Naive thymus-derived CD4-positive, alpha-beta T cell (primary cell): ENCODE data around the gene FNIP2. TPM values are rescaled to one million over a fixed set of nuclear protein-coding genes. Genes with fewer than 3 reads are reported as not detected.
"Not testable (repeated sequence)": the region's sequence is repeated elsewhere in the genome, so short reads cannot be mapped to it uniquely, and the experiment has no call there.

Experiments
- ATAC-seq: fragments of 150-1000 bp; cut with Tn5 transposase; 2 replicates; pipeline ENCODE4 v1.10.0; 2021; ENCODE audit warnings: mild to moderate bottlenecking, moderate library complexity
- CTCF ChIA-PET: fragments of 350-600 bp; sonication (Branson Sonifier 250); formaldehyde crosslinking; loops from one replicate; lab custom pipeline; 2021; ENCODE audit warnings: antibody characterized with exemption; lab: Charles Lee
- POLR2A ChIA-PET: fragments of 350-600 bp; sonication (Branson Sonifier 250); formaldehyde crosslinking; loops from one replicate; lab custom pipeline; 2021; ENCODE audit warnings: antibody characterized with exemption, inconsistent platforms; lab: Charles Lee
- DNase-seq, 9 donors: peaks; one replicate each; pipeline versions ENCODE4 v3.0.0 to v3.0.0-alpha.2; 2020 to 2022; ENCODE audit warnings: mixed read lengths in 1 of 9
- H3K27ac ChIP-seq: one replicate; pipeline ENCODE4 v1.7.0; 2013; ENCODE audit warnings: mild to moderate bottlenecking, low read depth, low read length, moderate library complexity
- H3K27me3 ChIP-seq, 2 donors: one replicate each; pipeline ENCODE4 v1.7.0; 2013; ENCODE audit warnings: low read length in 2 of 2, mild to moderate bottlenecking in 2 of 2, moderate library complexity in 2 of 2; ENCODE audit not compliant: control insufficient read depth in 2 of 2, insufficient read depth in 2 of 2
- H3K36me3 ChIP-seq, 3 experiments: 1 replicate in 2 of 3; 2 replicates in 1 of 3; pipeline ENCODE4 v1.7.0; 2013; ENCODE audit warnings: low read length in 3 of 3, mild to moderate bottlenecking in 3 of 3, moderate library complexity in 1 of 3; ENCODE audit not compliant: insufficient read depth in 3 of 3, control insufficient read depth in 2 of 3
- H3K4me1 ChIP-seq, 2 donors: one replicate each; pipeline ENCODE4 v1.7.0; 2013; ENCODE audit warnings: low read length in 2 of 2, mild to moderate bottlenecking in 2 of 2, moderate library complexity in 1 of 2; ENCODE audit not compliant: control insufficient read depth in 2 of 2, insufficient read depth in 2 of 2
- H3K4me3 ChIP-seq: 2 replicates; pipeline ENCODE4 v1.7.0; 2013; ENCODE audit warnings: mild to moderate bottlenecking, low read length
- H3K9me3 ChIP-seq, 3 experiments: 1 replicate in 2 of 3; 2 replicates in 1 of 3; pipeline ENCODE4 v1.7.0; 2013; ENCODE audit warnings: low read length in 3 of 3; ENCODE audit not compliant: control insufficient read depth in 2 of 3
- H3K27ac Mint-ChIP-seq, 9 donors: one replicate each; pipeline ENCODE4 v1.8.0; 2020 to 2022; ENCODE audit warnings: mixed read lengths in 9 of 9, mild to moderate bottlenecking in 8 of 9, moderate library complexity in 5 of 9, inconsistent platforms in 2 of 9
- H3K27me3 Mint-ChIP-seq, 5 donors: one replicate each; pipeline ENCODE4 v1.8.0; 2021 to 2022; ENCODE audit warnings: mixed read lengths in 5 of 5, mild to moderate bottlenecking in 1 of 5
- H3K36me3 Mint-ChIP-seq, 5 donors: one replicate each; pipeline ENCODE4 v1.8.0; 2020 to 2022; ENCODE audit warnings: mixed read lengths in 5 of 5, mild to moderate bottlenecking in 3 of 5, inconsistent platforms in 1 of 5
- H3K4me1 Mint-ChIP-seq, 7 donors: one replicate each; pipeline ENCODE4 v1.8.0; 2020 to 2022; ENCODE audit warnings: mixed read lengths in 7 of 7, mild to moderate bottlenecking in 3 of 7, inconsistent platforms in 1 of 7
- H3K4me3 Mint-ChIP-seq, 10 donors: one replicate each; pipeline ENCODE4 v1.8.0; 2020 to 2022; ENCODE audit warnings: mild to moderate bottlenecking in 10 of 10, mixed read lengths in 10 of 10, moderate library complexity in 6 of 10, inconsistent platforms in 2 of 10
- H3K9me3 Mint-ChIP-seq, 11 donors: one replicate each; pipeline ENCODE4 v1.8.0; 2020 to 2022; ENCODE audit warnings: mixed read lengths in 11 of 11, mild to moderate bottlenecking in 4 of 11, inconsistent platforms in 1 of 11, moderate library complexity in 1 of 11
- intact Hi-C, 2 donors: fragments of 100-400 bp; cut with micrococcal nuclease; formaldehyde crosslinking; loops; one replicate each; pipeline ENCODE4 v1.15.1; 2023
- polyA plus RNA-seq, 2 donors: library from polyadenylated mRNA; unstranded; fragments of 300-500 nt; fragmentation: Illumina TruSeq; gene quantifications; one replicate each; pipeline ENCODE4 v1.2.3, GENCODE V29; 2021
- total RNA-seq, 6 experiments: library from RNA in 5 of 6; stranded (reverse) in 5 of 6; gene quantifications; 1 replicate in 5 of 6; 2 replicates in 1 of 6; pipeline ENCODE4 v1.2.3 and lab custom pipeline; 2021 to 2026

FNIP2 gene
- total and polyA plus RNA-seq, 7 experiments from 2014 or later, result 2.3 to 19.5 (median 10.4) TPM

GRCh38 chr4:158890294-158890693, 121.5 kb downstream of the FNIP2 start:
- Mint-ChIP-seq H3K4me1 (no peaks in the 10 kb centered on the region), H3K36me3 (peaks cover 6 to 51% (median 19%) of the 10 kb centered on the region in 5 donors), H3K4me3 (no peak overlapping the region), H3K9me3 (no peaks in the 10 kb centered on the region), H3K27me3 (no peaks in the 10 kb centered on the region), H3K27ac (no peak overlapping the region)
- ChIA-PET CTCF (no interaction called here), POLR2A (no interaction called here)
- Histone ChIP-seq H3K9me3 (no peaks in the 10 kb centered on the region), H3K27ac (no peak overlapping the region), H3K4me1 (no peaks in the 10 kb centered on the region), H3K27me3 (no peaks in the 10 kb centered on the region), H3K36me3 (no peaks in the 10 kb centered on the region), H3K4me3 (no peak overlapping the region)
- intact Hi-C loops, result no loop called here
- DNase-seq, result no peak
- no peak for ATAC-seq

DNA sequence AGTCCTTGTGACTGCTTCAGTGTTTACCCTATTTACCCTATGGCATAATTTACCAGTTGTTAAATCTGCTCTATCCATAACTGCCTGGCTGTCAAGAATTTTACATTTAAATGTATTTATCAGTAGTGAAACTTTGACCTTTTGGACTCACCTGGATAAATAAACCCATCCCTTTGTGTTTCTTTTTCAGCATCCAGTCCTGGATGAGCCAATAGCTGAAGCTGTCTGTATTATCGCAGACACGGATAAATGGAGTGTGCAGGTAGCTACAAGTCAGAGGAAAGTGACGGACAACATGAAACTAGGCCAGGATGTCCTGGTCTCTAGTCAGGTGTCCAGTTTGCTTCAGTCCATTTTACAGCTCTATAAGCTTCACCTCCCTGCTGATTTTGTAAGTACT, 122.4 kb downstream of the FNIP2 start:
- ATAC-seq (no peak), DNase-seq (no peak)
- H3K36me3 Mint-ChIP-seq, result peaks cover 10 to 54% (median 24%) of the 10 kb centered on the region in 5 donors
- no peaks in the 10 kb centered on the region for H3K9me3 ChIP-seq
- no peaks in the 10 kb centered on the region for H3K9me3 Mint-ChIP-seq
- H3K4me3 Mint-ChIP-seq, result no peak overlapping the region
- no peaks in the 10 kb centered on the region for H3K27me3 Mint-ChIP-seq
- H3K4me1 Mint-ChIP-seq, result peaks cover 0 to 4% (median 0%) of the 10 kb centered on the region in 7 donors
- no peak overlapping the region for H3K27ac Mint-ChIP-seq
- H3K36me3 ChIP-seq, result peaks cover 0 to 7% (median 0%) of the 10 kb centered on the region in 3 experiments
- H3K27ac ChIP-seq, result no peak overlapping the region
- intact Hi-C loops, result no loop called here
- H3K27me3 ChIP-seq, result no peaks in the 10 kb centered on the region
- H3K4me1 ChIP-seq, result no peaks in the 10 kb centered on the region
- POLR2A ChIA-PET, result no interaction called here
- CTCF ChIA-PET, result no interaction called here
- no peak overlapping the region for H3K4me3 ChIP-seq

- CTCF ChIA-PET, result no interaction called here
- Histone ChIP-seq H3K4me3 (no peak overlapping the region), H3K36me3 (peaks cover 0 to 8% (median 0%) of the 10 kb centered on the region in 3 experiments), H3K9me3 (no peaks in the 10 kb centered on the region), H3K27ac (no peak overlapping the region), H3K4me1 (no peaks in the 10 kb centered on the region), H3K27me3 (no peaks in the 10 kb centered on the region)
- intact Hi-C loops, result no loop called here
- no peaks in the 10 kb centered on the region for H3K27me3 Mint-ChIP-seq
- H3K4me3 Mint-ChIP-seq, result no peak overlapping the region
- H3K9me3 Mint-ChIP-seq, result peaks cover 0 to 14% (median 0%) of the 10 kb centered on the region in 11 donors
- peaks cover 17 to 70% (median 44%) of the 10 kb centered on the region in 5 donors for H3K36me3 Mint-ChIP-seq
- POLR2A ChIA-PET, result no interaction called here
- no peak for ATAC-seq
- H3K27ac Mint-ChIP-seq, result no peak overlapping the region
- no peak for DNase-seq
- peaks cover 0 to 20% (median 0%) of the 10 kb centered on the region in 7 donors for H3K4me1 Mint-ChIP-seq
Observed at GRCh38 chr4:158894826-158895225, 126.0 kb downstream of the FNIP2 start.

- peak; percentile 41 for ATAC-seq
- Mint-ChIP-seq H3K36me3 (peaks cover 25 to 73% (median 50%) of the 10 kb centered on the region in 5 donors), H3K27ac (peak overlapping the region in 2 of 9 donors; percentile 14 to 66), H3K4me1 (peaks cover 0 to 22% (median 5%) of the 10 kb centered on the region in 7 donors), H3K27me3 (no peaks in the 10 kb centered on the region), H3K4me3 (no peak overlapping the region), H3K9me3 (peaks cover 0 to 19% (median 0%) of the 10 kb centered on the region in 11 donors)
- no peaks in the 10 kb centered on the region for H3K27me3 ChIP-seq
- no peaks in the 10 kb centered on the region for H3K4me1 ChIP-seq
- no peak overlapping the region for H3K27ac ChIP-seq
- intact Hi-C loops, result no loop called here
- no peak overlapping the region for H3K4me3 ChIP-seq
- DNase-seq, result no peak
- ChIA-PET CTCF (no interaction called here), POLR2A (no interaction called here)
- peaks cover 0 to 8% (median 0%) of the 10 kb centered on the region in 3 experiments for H3K36me3 ChIP-seq
- H3K9me3 ChIP-seq, result no peaks in the 10 kb centered on the region
Observed at GRCh38 chr4:158895797-158896576, 127.2 kb downstream of the FNIP2 start.

- CTCF ChIA-PET, H3K27ac Mint-ChIP-seq, H3K27me3 ChIP-seq, H3K4me1 ChIP-seq, H3K27me3 Mint-ChIP-seq, H3K27ac ChIP-seq, DNase-seq, POLR2A ChIA-PET, H3K4me3 ChIP-seq, intact Hi-C loops, H3K9me3 ChIP-seq, H3K4me3 Mint-ChIP-seq, H3K36me3 ChIP-seq: not testable (repeated sequence)
- H3K9me3 Mint-ChIP-seq, result peaks cover 0 to 23% (median 0%) of the 10 kb centered on the region in 11 donors
- H3K36me3 Mint-ChIP-seq, result peaks cover 30 to 75% (median 55%) of the 10 kb centered on the region in 5 donors
- peak; percentile 70 for ATAC-seq
- peaks cover 0 to 24% (median 5%) of the 10 kb centered on the region in 7 donors for H3K4me1 Mint-ChIP-seq
Observed at GRCh38 chr4:158896577-158897238, 127.9 kb downstream of the FNIP2 start.

- Mint-ChIP-seq H3K9me3 (peaks cover 0 to 26% (median 0%) of the 10 kb centered on the region in 11 donors), H3K4me1 (peaks cover 0 to 41% (median 5%) of the 10 kb centered on the region in 7 donors), H3K36me3 (peaks cover 39 to 80% (median 69%) of the 10 kb centered on the region in 5 donors)
- ATAC-seq, H3K9me3 ChIP-seq, DNase-seq, H3K27ac Mint-ChIP-seq, H3K4me3 Mint-ChIP-seq, intact Hi-C loops, POLR2A ChIA-PET, H3K4me3 ChIP-seq, H3K27ac ChIP-seq, H3K27me3 Mint-ChIP-seq, H3K4me1 ChIP-seq, H3K27me3 ChIP-seq, CTCF ChIA-PET: not testable (repeated sequence)
- peaks cover 0 to 14% (median 0%) of the 10 kb centered on the region in 3 experiments for H3K36me3 ChIP-seq
Observed at GRCh38 chr4:158900408-158900807, 131.6 kb downstream of the FNIP2 start.
